Measurements from ENCODE around the gene ARID5B. TPM values are rescaled to one million over a fixed set of nuclear protein-coding genes. Genes with fewer than 3 reads are reported as not detected.

The ARID5B gene
- total RNA-seq, 2 experiments from 2014 or later: 26.7 to 28.3 TPM

DNA sequence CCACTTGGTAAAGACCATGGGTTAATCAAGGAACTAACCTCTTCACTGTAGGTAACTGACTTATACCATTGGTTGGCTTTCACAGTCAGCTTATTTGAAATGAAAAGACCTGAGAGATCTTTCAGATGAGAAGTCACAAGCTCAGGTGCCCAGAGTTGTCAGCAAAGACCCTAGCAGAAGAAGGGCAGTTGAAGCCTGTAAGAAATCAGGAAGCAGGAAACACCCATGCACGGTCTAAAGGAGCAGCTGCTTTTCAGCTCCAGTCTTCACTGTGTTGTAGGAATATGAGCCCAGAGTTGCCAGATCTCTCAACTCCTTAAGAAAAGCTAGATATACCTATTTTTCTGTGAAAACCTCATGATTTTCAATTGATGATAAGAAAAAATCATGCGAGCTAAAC, 130.0 kb downstream of the ARID5B start:
- TF ChIP-seq CTCF (IDR thresholded peaks at IDR 0.05): no peak
- POLR2A ChIA-PET: interaction anchor here (1.2 kb wide), 1 partner anchor 51 kb away, joined by 4 read pairs; no protein-coding TSS in a partner anchor
- Mint-ChIP-seq H3K27me3 (no peaks in the 10 kb centered on the region), H3K9me3 (no peaks in the 10 kb centered on the region), H3K4me1 (ENCODE audit: low read depth) (peaks cover 54% of the 10 kb centered on the region), H3K4me3 (no peak overlapping the region), H3K36me3 (ENCODE audit: low read depth) (peaks cover 58% of the 10 kb centered on the region), H3K27ac (no peak overlapping the region)
- ATAC-seq: no peak
- CTCF ChIA-PET: interaction anchor here (1.9 kb wide), 1 partner anchor 214 kb away, joined by 6 read pairs; no protein-coding TSS in a partner anchor
- intact Hi-C loops (cut with micrococcal nuclease): no loop called here
- no peak for DNase-seq

DNA sequence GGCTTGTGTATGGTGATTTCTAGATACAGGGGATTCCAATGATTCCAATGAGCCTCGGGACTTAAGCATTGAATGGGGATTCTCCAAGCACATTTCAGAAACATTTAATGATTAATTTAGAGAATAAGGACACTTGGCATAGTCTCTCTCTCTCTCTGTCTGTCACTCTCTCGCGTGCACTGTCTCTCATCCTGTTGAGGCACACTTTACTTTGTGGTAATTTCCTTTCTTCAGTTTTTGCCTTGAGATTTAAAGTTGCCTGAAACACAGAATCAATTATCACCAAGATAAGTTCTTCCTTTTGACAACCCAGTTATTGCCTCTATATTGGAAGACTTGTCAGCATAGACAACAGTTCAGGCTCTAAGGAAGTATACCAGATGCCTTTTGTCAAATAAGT, 131.6 kb downstream of the ARID5B start:
- peaks cover 55% of the 10 kb centered on the region for H3K4me1 Mint-ChIP-seq (ENCODE audit: low read depth)
- DNase-seq: no peak
- H3K9me3 Mint-ChIP-seq: no peaks in the 10 kb centered on the region
- no peak for ATAC-seq
- ChIA-PET POLR2A (no interaction called here), CTCF (no interaction called here)
- no peak for TF ChIP-seq CTCF (IDR thresholded peaks at IDR 0.05)
- intact Hi-C loops (cut with micrococcal nuclease): no loop called here
- H3K36me3 Mint-ChIP-seq (ENCODE audit: low read depth): peaks cover 47% of the 10 kb centered on the region
- H3K27me3 Mint-ChIP-seq: no peaks in the 10 kb centered on the region
- H3K4me3 Mint-ChIP-seq: no peak overlapping the region
- peak overlapping the region; percentile 58 for H3K27ac Mint-ChIP-seq

DNA sequence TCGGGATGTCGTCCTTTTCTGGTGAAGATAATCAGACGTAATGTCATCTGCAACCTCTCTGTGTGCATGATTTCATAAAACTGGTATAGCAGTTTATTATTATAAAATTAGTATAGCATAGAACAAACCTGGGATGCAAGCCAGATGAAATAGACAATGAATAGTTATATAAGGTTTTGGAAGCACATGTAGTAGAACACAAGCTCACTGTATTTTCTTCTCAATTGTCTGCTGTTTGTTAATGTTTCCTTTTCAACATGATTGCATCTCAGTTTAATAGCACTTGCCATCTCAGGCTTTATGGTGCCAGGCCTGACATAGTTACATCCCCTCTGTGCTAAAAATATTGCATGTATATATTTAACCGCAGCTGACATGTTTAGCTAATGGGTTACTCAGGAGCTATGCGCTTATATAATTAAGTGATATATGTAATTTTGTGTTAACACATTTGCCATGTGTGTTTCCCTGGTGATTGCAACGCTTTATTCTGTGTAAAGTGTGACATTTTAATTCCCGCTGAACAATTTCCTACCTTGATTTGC, 132.7 kb downstream of the ARID5B start:
- H3K27me3 Mint-ChIP-seq: no peaks in the 10 kb centered on the region
- DNase-seq (no peak), ATAC-seq (no peak)
- no peak overlapping the region for H3K4me3 Mint-ChIP-seq
- H3K36me3 Mint-ChIP-seq (ENCODE audit: low read depth): peaks cover 41% of the 10 kb centered on the region
- ChIA-PET POLR2A (no interaction called here), CTCF (interaction anchor here (1.1 kb wide), 1 partner anchor 211 kb away, joined by 4 read pairs; no protein-coding TSS in a partner anchor)
- H3K27ac Mint-ChIP-seq: no peak overlapping the region
- no peaks in the 10 kb centered on the region for H3K9me3 Mint-ChIP-seq
- H3K4me1 Mint-ChIP-seq (ENCODE audit: low read depth): peaks cover 56% of the 10 kb centered on the region
- TF ChIP-seq CTCF (IDR thresholded peaks at IDR 0.05): no peak
- intact Hi-C loops (cut with micrococcal nuclease): no loop called here

DNA sequence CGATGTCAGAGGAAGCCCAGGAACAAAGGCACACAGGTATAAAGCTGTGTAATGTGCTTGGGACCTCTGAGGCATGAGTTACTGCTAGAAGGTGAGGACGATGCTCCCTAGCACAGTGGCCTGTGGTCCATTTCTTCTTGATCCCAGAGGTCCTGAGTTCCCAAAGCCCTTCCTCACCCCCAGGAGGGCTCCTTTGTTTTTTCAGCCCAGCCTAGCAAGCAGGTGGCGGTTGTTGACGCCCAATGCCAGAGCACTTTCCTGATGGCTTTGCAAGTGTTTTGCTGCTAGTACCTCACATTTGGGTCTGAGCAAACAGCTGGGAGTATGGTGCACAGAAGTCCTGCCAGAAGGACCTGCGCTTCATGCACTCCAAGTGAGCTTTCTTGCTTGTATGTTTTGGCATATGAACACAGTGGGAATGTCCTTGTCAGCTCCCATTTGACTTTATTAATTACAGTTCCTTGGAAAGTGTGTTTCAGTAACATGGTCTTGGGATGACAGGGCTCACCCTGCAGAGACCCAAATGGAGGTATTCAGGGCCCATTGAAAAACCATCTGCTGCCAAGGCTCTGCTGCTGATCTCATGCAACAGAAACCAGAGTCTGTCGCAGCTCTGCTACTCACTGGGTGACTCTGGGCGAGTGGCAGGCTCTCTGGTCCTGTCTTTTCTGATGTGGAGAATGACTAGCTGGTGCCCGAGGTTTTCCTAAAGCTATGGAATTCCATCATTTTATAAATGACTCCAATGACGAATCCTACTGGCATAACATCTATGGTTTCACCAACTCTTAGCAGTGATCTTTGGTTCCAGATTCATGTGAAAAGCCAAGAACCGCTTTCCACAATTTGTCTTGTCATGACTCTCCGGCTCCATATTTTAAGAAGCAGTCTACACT, 134.9 kb downstream of the ARID5B start:
- no peak overlapping the region for H3K4me3 Mint-ChIP-seq
- peak overlapping the region; percentile 56 for H3K27ac Mint-ChIP-seq
- peaks cover 32% of the 10 kb centered on the region for H3K36me3 Mint-ChIP-seq (ENCODE audit: low read depth)
- no peak for ATAC-seq
- H3K9me3 Mint-ChIP-seq: no peaks in the 10 kb centered on the region
- no peaks in the 10 kb centered on the region for H3K27me3 Mint-ChIP-seq
- intact Hi-C loops (cut with micrococcal nuclease): no loop called here
- ChIA-PET POLR2A (interaction anchor here (1.3 to 4.1 kb wide), 8 partner anchors 10 to 207 kb away, joined by 3 to 21 read pairs (median 4); no protein-coding TSS in a partner anchor), CTCF (interaction anchor here (0.6 to 5.8 kb wide), 11 partner anchors 10 to 212 kb away, joined by 3 to 106 read pairs (median 5); no protein-coding TSS in a partner anchor)
- peaks cover 56% of the 10 kb centered on the region for H3K4me1 Mint-ChIP-seq (ENCODE audit: low read depth)
- no peak for DNase-seq
- no peak for TF ChIP-seq CTCF (IDR thresholded peaks at IDR 0.05)
